H7 (cell line): ENCODE results near the gene MYB. TPM values are rescaled to one million over a fixed set of nuclear protein-coding genes. Genes with fewer than 3 reads are reported as not detected.

ENCODE experiments used
- total RNA-seq: library from RNA; depleted of rRNA; stranded (reverse); fragments of >200 nt; shearing (Covaris generic); gene quantifications from 2 replicates; pipeline ENCODE4 v1.2.3, GENCODE V29; 2014; rRNA removed

The MYB gene
- total RNA-seq, 1 experiment from 2014 or later, result 0.94 TPM

Other genes starting within 250 kb of the MYB start
- 0.17 and 2.0 TPM in 2 replicates for gene ALDH8A1, start 231.2 kb upstream of the MYB start, total RNA-seq
- 106 and 139 TPM in 2 replicates for gene HBS1L, start 126.5 kb upstream of the MYB start, total RNA-seq